Measurements from ENCODE around the gene EPB41L3. TPM values are rescaled to one million over a fixed set of nuclear protein-coding genes. Genes with fewer than 3 reads are reported as not detected.

EPB41L3 gene
- 10 to 100 TPM; 21.2 to 39.5 (median 28.3) TPM for total RNA-seq

DNA sequence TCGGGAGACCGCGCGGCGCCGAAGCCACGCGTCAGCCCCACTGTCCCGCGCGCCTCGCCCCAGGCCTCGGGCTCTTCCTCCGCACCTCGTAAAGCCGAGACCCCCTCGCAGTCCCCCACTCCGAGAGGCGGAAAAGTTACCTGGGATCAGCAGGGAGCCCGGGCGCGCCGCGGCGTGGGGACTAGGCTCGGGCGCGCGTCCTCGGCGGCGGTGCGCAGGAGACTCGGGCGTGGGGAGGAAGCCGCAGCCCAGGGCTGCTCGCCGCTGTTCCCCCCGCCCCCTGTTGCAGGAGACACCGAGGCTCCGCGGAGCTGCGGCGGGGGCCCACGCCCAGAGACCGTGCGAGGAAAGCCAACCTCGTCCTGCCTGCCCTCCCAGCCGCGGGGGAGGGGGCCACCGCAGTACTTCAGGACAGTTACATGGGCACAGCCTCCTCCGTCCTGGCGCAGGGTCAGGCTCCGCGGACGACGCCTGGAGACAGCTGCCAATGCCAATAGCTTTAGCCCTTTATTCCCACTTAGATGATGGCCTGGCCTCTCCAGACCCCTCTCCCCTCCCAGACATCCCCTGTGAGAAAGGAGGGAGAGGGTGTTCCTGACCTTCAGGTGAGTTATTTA is at the start of gene EPB41L3:
EPB41L3 (minus strand) TSS at position 225 of the 617 bp plus-strand sequence. CDS start 54,814 bp downstream, outside the sequence.
- intact Hi-C loops (cut with DNase I; ENCODE audit: low total_unique reads): no loop called here
- no peak for TF ChIP-seq POLR2A (IDR thresholded peaks at IDR 0.05)
- TF ChIP-seq, protein P1, sequence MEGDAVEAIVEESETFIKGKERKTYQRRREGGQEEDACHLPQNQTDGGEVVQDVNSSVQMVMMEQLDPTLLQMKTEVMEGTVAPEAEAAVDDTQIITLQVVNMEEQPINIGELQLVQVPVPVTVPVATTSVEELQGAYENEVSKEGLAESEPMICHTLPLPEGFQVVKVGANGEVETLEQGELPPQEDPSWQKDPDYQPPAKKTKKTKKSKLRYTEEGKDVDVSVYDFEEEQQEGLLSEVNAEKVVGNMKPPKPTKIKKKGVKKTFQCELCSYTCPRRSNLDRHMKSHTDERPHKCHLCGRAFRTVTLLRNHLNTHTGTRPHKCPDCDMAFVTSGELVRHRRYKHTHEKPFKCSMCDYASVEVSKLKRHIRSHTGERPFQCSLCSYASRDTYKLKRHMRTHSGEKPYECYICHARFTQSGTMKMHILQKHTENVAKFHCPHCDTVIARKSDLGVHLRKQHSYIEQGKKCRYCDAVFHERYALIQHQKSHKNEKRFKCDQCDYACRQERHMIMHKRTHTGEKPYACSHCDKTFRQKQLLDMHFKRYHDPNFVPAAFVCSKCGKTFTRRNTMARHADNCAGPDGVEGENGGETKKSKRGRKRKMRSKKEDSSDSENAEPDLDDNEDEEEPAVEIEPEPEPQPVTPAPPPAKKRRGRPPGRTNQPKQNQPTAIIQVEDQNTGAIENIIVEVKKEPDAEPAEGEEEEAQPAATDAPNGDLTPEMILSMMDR (IDR thresholded peaks at IDR 0.05): no peak
- DNase-seq (ENCODE audit: low spot score in 2 of 2): peak in 1 of 2 donors; percentile 91
- whole genome bisulfite sequencing, 2 donors: 0 to 1% methylated on average over 38 to 43 of the region's 57 CpGs
- peak within 1 kb of the TSS; percentile 71 for H3K4me3 ChIP-seq (ENCODE audit: low read depth, poor library complexity, severe bottlenecking)

DNA sequence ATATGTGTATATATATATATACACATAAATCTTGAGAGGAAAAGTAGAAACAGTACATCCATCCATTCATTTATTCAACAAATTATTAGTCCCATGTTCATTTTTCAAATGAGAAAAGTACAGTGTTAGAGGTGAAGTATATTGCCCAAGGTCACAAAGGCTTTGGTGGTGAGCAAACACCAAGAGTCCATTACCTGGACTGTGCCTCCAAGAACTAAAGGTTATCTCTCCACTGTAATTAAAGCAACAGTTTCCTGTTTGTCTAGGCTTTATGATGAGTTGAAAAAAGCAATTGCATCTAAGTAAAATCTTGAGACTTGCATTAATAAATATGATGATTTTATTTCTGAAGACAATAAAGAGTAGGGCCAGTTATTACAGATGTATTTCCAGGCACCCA is 44.7 kb upstream of the EPB41L3 start:
- no peak overlapping the region for H3K4me3 ChIP-seq (ENCODE audit: low read depth, poor library complexity, severe bottlenecking)
- TF ChIP-seq POLR2A (IDR thresholded peaks at IDR 0.05): no peak
- TF ChIP-seq, protein P1 (IDR thresholded peaks at IDR 0.05): no peak
- intact Hi-C loops (cut with DNase I; ENCODE audit: low total_unique reads): no loop called here
- DNase-seq (ENCODE audit: low spot score in 2 of 2): no peak

DNA sequence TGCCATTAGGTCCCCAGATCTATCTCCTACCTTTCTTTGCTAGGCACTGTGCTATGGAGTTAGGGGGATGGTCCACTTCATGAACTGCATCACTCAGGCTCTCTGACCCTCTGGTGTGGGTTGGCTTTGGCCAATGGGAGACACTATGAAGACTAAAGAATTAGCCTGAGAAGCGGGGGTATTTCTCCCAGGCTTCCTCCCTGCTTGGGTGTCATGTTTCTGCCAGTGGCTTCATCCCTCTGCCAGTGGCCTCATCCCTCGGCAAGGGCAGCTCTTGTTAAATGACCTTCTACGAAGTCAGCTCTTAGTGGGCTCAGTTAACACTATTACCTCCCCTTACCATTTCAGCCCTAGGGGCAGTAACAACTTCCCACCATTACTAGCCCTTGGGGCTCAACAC is 41.9 kb upstream of the EPB41L3 start:
- TF ChIP-seq, protein P1 (IDR thresholded peaks at IDR 0.05): no peak
- TF ChIP-seq POLR2A (IDR thresholded peaks at IDR 0.05): no peak
- intact Hi-C loops (cut with DNase I; ENCODE audit: low total_unique reads): no loop called here
- WGBS, 2 donors: 79 to 80% methylated on average over 2 to 3 of the region's 3 CpGs
- no peak for DNase-seq (ENCODE audit: low spot score in 2 of 2)
- no peak overlapping the region for H3K4me3 ChIP-seq (ENCODE audit: low read depth, poor library complexity, severe bottlenecking)

DNA sequence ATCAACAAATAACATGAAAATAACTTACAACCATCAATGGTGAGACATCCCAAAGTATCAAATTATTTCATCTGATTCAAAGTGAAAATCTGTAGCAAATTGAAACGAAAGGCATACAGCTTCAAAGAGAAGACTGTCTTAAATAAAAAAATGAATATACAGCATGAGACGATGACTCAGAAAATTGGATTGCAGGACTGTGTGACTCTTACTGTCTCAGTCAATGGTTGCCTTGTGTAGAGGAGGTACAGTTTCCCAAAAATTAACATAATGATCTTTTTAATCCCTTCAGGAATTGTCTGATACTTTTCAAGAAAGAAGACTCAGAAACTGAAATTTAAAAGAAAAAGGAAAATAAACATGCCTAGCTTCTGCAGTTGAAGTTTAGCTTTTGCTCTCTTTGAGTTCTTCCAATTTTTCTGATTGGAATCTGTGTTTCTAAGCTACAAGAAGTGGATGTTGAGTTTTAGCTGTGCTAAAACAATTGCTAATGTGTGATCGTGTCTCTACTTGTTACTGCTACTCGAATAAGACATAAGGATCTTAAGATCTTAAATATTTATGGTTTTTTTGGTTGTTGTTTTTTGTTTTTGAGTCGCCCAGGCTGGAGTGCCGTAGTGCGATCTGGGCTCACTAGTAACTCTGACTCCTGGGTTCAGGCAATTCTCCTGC is 41.1 kb upstream of the EPB41L3 start:
- TF ChIP-seq, protein P1 (IDR thresholded peaks at IDR 0.05): no peak
- no peak for TF ChIP-seq POLR2A (IDR thresholded peaks at IDR 0.05)
- intact Hi-C loops (cut with DNase I; ENCODE audit: low total_unique reads): no loop called here
- WGBS, 2 donors: 39 to 42% methylated on average over 7 of the region's 7 CpGs

DNA sequence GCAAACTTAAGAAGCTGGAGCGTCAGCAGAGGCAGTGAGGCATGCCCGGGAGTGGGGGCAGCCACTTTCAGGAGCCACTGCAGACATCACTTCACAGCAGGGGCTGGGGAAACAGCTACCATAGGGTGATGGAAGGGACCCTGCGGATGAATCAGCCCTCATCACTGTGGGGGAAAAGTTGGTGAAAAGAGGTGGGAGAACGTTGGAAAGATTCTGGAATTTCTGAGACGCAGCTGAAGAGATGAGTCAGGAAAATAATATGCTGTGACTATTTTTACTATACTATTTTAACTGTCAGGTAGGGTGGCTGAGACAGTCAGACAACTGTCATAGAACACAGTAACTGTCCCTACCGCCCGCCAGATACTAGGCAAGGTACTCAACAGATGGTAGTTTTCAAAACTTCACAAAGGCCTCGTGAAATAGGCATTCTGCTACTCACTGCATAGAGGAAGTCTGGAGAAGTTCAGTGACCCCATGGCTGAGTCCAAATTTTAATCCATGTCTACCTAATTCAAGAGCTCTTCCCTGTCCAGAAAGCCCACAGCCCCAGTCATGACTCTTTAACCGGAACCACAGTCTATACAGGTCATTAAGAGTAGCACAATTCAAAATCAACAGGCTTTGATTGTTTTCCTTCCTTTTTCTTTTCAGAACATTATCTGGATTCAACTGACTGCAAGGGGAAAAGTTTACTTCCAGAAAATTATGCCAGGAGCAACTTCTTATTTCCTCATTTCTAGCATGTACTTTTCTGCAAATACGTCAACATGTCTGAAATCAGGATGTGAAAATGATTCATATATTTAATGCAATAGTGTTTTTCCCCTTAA is 39.3 kb upstream of the EPB41L3 start:
- WGBS, 2 donors: 78 to 83% methylated on average over 10 of the region's 10 CpGs
- DNase-seq (ENCODE audit: low spot score in 2 of 2): no peak
- TF ChIP-seq, protein P1 (IDR thresholded peaks at IDR 0.05): no peak
- no peak for TF ChIP-seq POLR2A (IDR thresholded peaks at IDR 0.05)
- no peak overlapping the region for H3K4me3 ChIP-seq (ENCODE audit: low read depth, poor library complexity, severe bottlenecking)
- intact Hi-C loops (cut with DNase I; ENCODE audit: low total_unique reads): no loop called here

More for the DNA sequence above, 41.1 kb upstream of the EPB41L3 start:
- DNase-seq (ENCODE audit: low spot score in 2 of 2): no peak
- H3K4me3 ChIP-seq (ENCODE audit: low read depth, poor library complexity, severe bottlenecking): no peak overlapping the region
